ENCODE results near the gene VPS37B. TPM values are rescaled to one million over a fixed set of nuclear protein-coding genes. Genes with fewer than 3 reads are reported as not detected.

VPS37B gene
- total RNA-seq, 1 experiment from 2014 or later, result 12.3 TPM

DNA sequence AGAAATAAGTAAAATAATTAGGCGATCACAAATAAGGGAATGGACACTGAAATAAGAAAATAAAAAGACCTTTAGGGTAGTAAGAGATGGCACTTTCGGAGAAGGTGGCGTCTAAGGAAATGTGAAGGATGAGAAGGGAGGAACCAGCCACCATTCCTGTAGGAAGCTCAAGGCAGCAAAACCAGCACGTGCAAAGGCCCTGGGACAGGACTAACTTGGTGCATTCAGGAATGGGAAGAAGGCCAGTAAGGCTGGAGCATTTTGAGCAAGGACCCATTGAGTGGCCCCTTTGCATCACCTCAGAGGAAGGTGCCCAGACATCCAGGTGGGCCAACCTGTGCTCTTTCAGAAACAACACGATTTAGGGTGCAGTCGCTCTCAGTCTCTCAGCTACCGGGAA is 738 bp upstream of the VPS37B start:
- H3K9me3 ChIP-seq (ENCODE audit: control insufficient read depth, low read depth, low read length), result no peaks in the 10 kb centered on the region
- H3K27ac ChIP-seq (ENCODE audit: insufficient read length, low read depth, low read length), result no peak overlapping the region
- no peak overlapping the region for H3K9ac ChIP-seq (ENCODE audit: extremely low read depth, insufficient read length, low read length)

More for the DNA sequence above, 738 bp upstream of the VPS37B start:
- H3K79me2 ChIP-seq (ENCODE audit: insufficient read depth, low read length), result no peaks in the 10 kb centered on the region
- H3K18ac ChIP-seq (ENCODE audit: insufficient read length, low read depth, low read length), result no peak overlapping the region
- H3K27me3 Mint-ChIP-seq (ENCODE audit: low read depth), result peaks cover 83% of the 10 kb centered on the region
- H3K56ac ChIP-seq (ENCODE audit: insufficient read length, low read depth, low read length), result no peak overlapping the region
- no peak overlapping the region for H3K14ac ChIP-seq (ENCODE audit: insufficient read depth, low read length)
- no CpG with 5 or more reads among the region's 7 CpGs for WGBS (ENCODE audit: extremely low coverage, insufficient read length, low lambda C conversion rate)
- peaks cover 7% of the 10 kb centered on the region; the same call in 1 of the 2 replicates for H3K27me3 ChIP-seq (ENCODE audit: insufficient read depth, low read length)
- H3K4me1 ChIP-seq (ENCODE audit: insufficient read depth, low read length), result 0 out of 2 replicates have a peak, but pooled peaks cover 3% of the 10 kb centered on the region
- H3K4me3 Mint-ChIP-seq, result peak overlapping the region; percentile 73 to 91
- H3K9me3 Mint-ChIP-seq, result peaks cover 0 to 6% of the 10 kb centered on the region in 2 experiments; a peak in 3 of 5 replicates
- no peak overlapping the region for H2BK12ac ChIP-seq (ENCODE audit: insufficient read length, low read depth, low read length)
- H4K20me1 ChIP-seq (ENCODE audit: control insufficient read depth, insufficient read depth, insufficient read length), result no peaks in the 10 kb centered on the region
- no peak overlapping the region for H2BK5ac ChIP-seq (ENCODE audit: insufficient read length, low read length)
- no peak overlapping the region for H3K23ac ChIP-seq (ENCODE audit: insufficient read length, low read depth, low read length)
- H3K4ac ChIP-seq (ENCODE audit: low read depth, low read length), result no peak overlapping the region; the same call in 1 of the 2 replicates
- no peak overlapping the region for H4K5ac ChIP-seq (ENCODE audit: insufficient read length, low read depth, low read length)
- DNase-seq, result no peak
- no peak overlapping the region for H4K91ac ChIP-seq (ENCODE audit: insufficient read length, low read depth, low read length)
- no peak overlapping the region for H3K4me2 ChIP-seq (ENCODE audit: insufficient read depth, insufficient read length, low read length)
- no peak overlapping the region for H2BK20ac ChIP-seq (ENCODE audit: low read depth, low read length, poor library complexity, severe bottlenecking)
- peaks cover 7% of the 10 kb centered on the region for H3K23me2 ChIP-seq (ENCODE audit: insufficient read length, low read depth, low read length, poor library complexity, severe bottlenecking)
- no peak overlapping the region for H2AFZ ChIP-seq (ENCODE audit: low read length)
- H3K36me3 Mint-ChIP-seq (ENCODE audit: insufficient read depth in 1 of 3, low read depth in 3 of 3), result peaks cover 0 to 5% (median 0%) of the 10 kb centered on the region in 3 experiments; a peak in 2 of 7 replicates
- H3T11ph ChIP-seq (ENCODE audit: low read length), result no peak overlapping the region
- H2BK120ac ChIP-seq (ENCODE audit: low read depth, low read length, poor library complexity, severe bottlenecking), result no peak overlapping the region
- no peak overlapping the region for H3K27ac Mint-ChIP-seq
- TF ChIP-seq, protein P1, sequence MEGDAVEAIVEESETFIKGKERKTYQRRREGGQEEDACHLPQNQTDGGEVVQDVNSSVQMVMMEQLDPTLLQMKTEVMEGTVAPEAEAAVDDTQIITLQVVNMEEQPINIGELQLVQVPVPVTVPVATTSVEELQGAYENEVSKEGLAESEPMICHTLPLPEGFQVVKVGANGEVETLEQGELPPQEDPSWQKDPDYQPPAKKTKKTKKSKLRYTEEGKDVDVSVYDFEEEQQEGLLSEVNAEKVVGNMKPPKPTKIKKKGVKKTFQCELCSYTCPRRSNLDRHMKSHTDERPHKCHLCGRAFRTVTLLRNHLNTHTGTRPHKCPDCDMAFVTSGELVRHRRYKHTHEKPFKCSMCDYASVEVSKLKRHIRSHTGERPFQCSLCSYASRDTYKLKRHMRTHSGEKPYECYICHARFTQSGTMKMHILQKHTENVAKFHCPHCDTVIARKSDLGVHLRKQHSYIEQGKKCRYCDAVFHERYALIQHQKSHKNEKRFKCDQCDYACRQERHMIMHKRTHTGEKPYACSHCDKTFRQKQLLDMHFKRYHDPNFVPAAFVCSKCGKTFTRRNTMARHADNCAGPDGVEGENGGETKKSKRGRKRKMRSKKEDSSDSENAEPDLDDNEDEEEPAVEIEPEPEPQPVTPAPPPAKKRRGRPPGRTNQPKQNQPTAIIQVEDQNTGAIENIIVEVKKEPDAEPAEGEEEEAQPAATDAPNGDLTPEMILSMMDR (conservative IDR thresholded peaks at IDR 0.05), result no peak
- no peaks in the 10 kb centered on the region for H3K79me1 ChIP-seq (ENCODE audit: insufficient read depth, low read depth, low read length, poor library complexity, severe bottlenecking)
- no peak overlapping the region for H4K8ac ChIP-seq (replicated peaks; ENCODE audit: insufficient read length, low read depth, low read length)
- no peak overlapping the region for H2BK15ac ChIP-seq (ENCODE audit: low read depth, low read length)
- H3K4me1 Mint-ChIP-seq, result peaks cover 34 to 36% of the 10 kb centered on the region in 2 experiments
- no peak overlapping the region for H2AK5ac ChIP-seq (ENCODE audit: insufficient read length, low read length)
